Mesendoderm (in vitro differentiated cells): Measurements from ENCODE around the gene ANO9.
"Not testable (repeated sequence)": the region's sequence is repeated elsewhere in the genome, so short reads cannot be mapped to it uniquely, and the experiment has no call there.

Experiments
- DNase-seq: peaks from one replicate; pipeline ENCODE4 v3.0.0; 2013
- H2AK5ac ChIP-seq: 2 replicates; pipeline ENCODE4 v1.6.1; 2013; ENCODE audit warnings: low read length, inconsistent platforms
- H2BK120ac ChIP-seq: 2 replicates; pipeline ENCODE4 v1.6.1; 2013; ENCODE audit warnings: low read depth, mild to moderate bottlenecking, low read length, moderate library complexity, mixed read lengths
- H2BK15ac ChIP-seq: replicated peaks from 2 replicates; pipeline ENCODE4 v1.6.1; 2013; ENCODE audit warnings: low read depth, mild to moderate bottlenecking, moderate library complexity
- H2BK5ac ChIP-seq: 2 replicates; pipeline ENCODE4 v1.6.1; 2013; ENCODE audit warnings: low read length, inconsistent platforms
- H3K18ac ChIP-seq: 2 replicates; pipeline ENCODE4 v1.6.1; 2013; ENCODE audit warnings: mild to moderate bottlenecking, low read length, mixed read lengths
- H3K23ac ChIP-seq: one replicate; pipeline ENCODE4 v1.6.1; 2013; ENCODE audit warnings: low read length
- H3K27ac ChIP-seq: 2 replicates; pipeline ENCODE4 v1.5.1; 2013; ENCODE audit warnings: low read depth, mild to moderate bottlenecking, inconsistent platforms, low read length, moderate library complexity
- H3K27me3 ChIP-seq: 2 replicates; pipeline ENCODE4 v1.6.1; 2013; ENCODE audit warnings: low read length, control low read depth, mild to moderate bottlenecking, inconsistent platforms; ENCODE audit not compliant: insufficient read depth, poor library complexity
- H3K36me3 ChIP-seq: 2 replicates; pipeline ENCODE4 v1.6.1; 2013; ENCODE audit warnings: low read length, inconsistent platforms; ENCODE audit not compliant: control insufficient read depth, insufficient read depth
- H3K4ac ChIP-seq: one replicate; pipeline ENCODE4 v1.6.1; 2013; ENCODE audit warnings: low read depth, mild to moderate bottlenecking, low read length, moderate library complexity
- H3K4me1 ChIP-seq: 2 replicates; pipeline ENCODE4 v1.6.1; 2013; ENCODE audit warnings: low read depth, low read length, inconsistent platforms; ENCODE audit not compliant: control insufficient read depth
- H3K4me2 ChIP-seq: 2 replicates; pipeline ENCODE4 v1.6.1; 2013; ENCODE audit warnings: low read length
- H3K4me3 ChIP-seq: 2 replicates; pipeline ENCODE4 v1.5.1; 2013; ENCODE audit warnings: mild to moderate bottlenecking, low read length
- H3K56ac ChIP-seq: one replicate; pipeline ENCODE4 v1.6.1; 2013; ENCODE audit warnings: low read length
- H3K79me1 ChIP-seq: 2 replicates; pipeline ENCODE4 v1.6.1; 2013; ENCODE audit warnings: low read length, inconsistent platforms
- H3K79me2 ChIP-seq: 2 replicates; pipeline ENCODE4 v1.6.1; 2013; ENCODE audit warnings: mild to moderate bottlenecking, low read length; ENCODE audit not compliant: control insufficient read depth, insufficient read depth
- H3K9ac ChIP-seq: 2 replicates; pipeline ENCODE4 v1.6.1; 2013; ENCODE audit warnings: low read length, inconsistent platforms
- H4K5ac ChIP-seq: one replicate; pipeline ENCODE4 v1.6.1; 2013; ENCODE audit warnings: low read length
- H4K8ac ChIP-seq: one replicate; pipeline ENCODE4 v1.6.1; 2013; ENCODE audit warnings: low read depth, mild to moderate bottlenecking, control low read depth, low read length, moderate library complexity
- WGBS: extraction: QIAGEN DNeasy Blood & Tissue Kit; methylation state at CpG from one replicate; pipeline ENCODE4 v1.1.7; 2013; ENCODE audit warnings: low lambda C conversion rate, missing lambda C conversion rate; ENCODE audit not compliant: insufficient coverage; ENCODE audit errors: extremely low coverage; 5-methylcytosine and 5-hydroxymethylcytosine counted together

Gene ANO9

GRCh38 chr11:391117-392017 is 50.4 kb downstream of the ANO9 start:
- Histone ChIP-seq H3K9ac (no peak overlapping the region), H3K56ac (no peak overlapping the region), H3K36me3 (no peaks in the 10 kb centered on the region), H2AK5ac (no peak overlapping the region), H4K8ac (no peak overlapping the region), H4K5ac (no peak overlapping the region), H3K4me1 (peaks cover 4% of the 10 kb centered on the region), H3K4me2 (no peak overlapping the region), H2BK15ac (no peak overlapping the region), H3K4ac (no peak overlapping the region), H3K18ac (no peak overlapping the region), H2BK5ac (no peak overlapping the region), H3K23ac (no peak overlapping the region), H3K79me1 (no peaks in the 10 kb centered on the region), H3K4me3 (no peak overlapping the region), H2BK120ac (no peak overlapping the region), H3K27me3 (no peaks in the 10 kb centered on the region), H3K79me2 (no peaks in the 10 kb centered on the region), H3K27ac (no peak overlapping the region)
- DNase-seq = no peak
- WGBS = no CpG with 5 or more reads among the region's 38 CpGs

- no peaks in the 10 kb centered on the region for H3K27me3 ChIP-seq
- H2BK5ac ChIP-seq = no peak overlapping the region
- no peak overlapping the region for H3K4ac ChIP-seq
- no peak overlapping the region for H3K27ac ChIP-seq
- WGBS = no CpG with 5 or more reads among the region's 11 CpGs
- no peak overlapping the region for H3K18ac ChIP-seq
- peak; percentile 75 for DNase-seq
- no peak overlapping the region for H3K4me3 ChIP-seq
- no peak overlapping the region for H3K56ac ChIP-seq
- H2AK5ac ChIP-seq = no peak overlapping the region
- H3K23ac ChIP-seq = no peak overlapping the region
- H3K9ac ChIP-seq = no peak overlapping the region
- H2BK15ac ChIP-seq = no peak overlapping the region
- peaks cover 4% of the 10 kb centered on the region for H3K4me1 ChIP-seq
- no peaks in the 10 kb centered on the region for H3K36me3 ChIP-seq
- H3K4me2 ChIP-seq = no peak overlapping the region
- H4K5ac ChIP-seq = no peak overlapping the region
- H4K8ac ChIP-seq = no peak overlapping the region
- H3K79me1 ChIP-seq = no peaks in the 10 kb centered on the region
- no peaks in the 10 kb centered on the region for H3K79me2 ChIP-seq
- H2BK120ac ChIP-seq = no peak overlapping the region
Observed at GRCh38 chr11:390175-390574, 51.6 kb downstream of the ANO9 start.

- H3K18ac ChIP-seq, H3K56ac ChIP-seq, H2BK120ac ChIP-seq, H3K4ac ChIP-seq, H3K4me3 ChIP-seq, H2AK5ac ChIP-seq, H2BK15ac ChIP-seq, H3K79me1 ChIP-seq, DNase-seq, H2BK5ac ChIP-seq, H3K27ac ChIP-seq, H3K79me2 ChIP-seq, H3K36me3 ChIP-seq, H3K9ac ChIP-seq, H3K4me2 ChIP-seq, H3K27me3 ChIP-seq, H3K23ac ChIP-seq, H4K5ac ChIP-seq, H4K8ac ChIP-seq, H3K4me1 ChIP-seq: not testable (repeated sequence)
- no CpG with 5 or more reads among the region's 17 CpGs for WGBS
Observed at GRCh38 chr11:389369-389768, 52.4 kb downstream of the ANO9 start.

- no peak overlapping the region for H2BK5ac ChIP-seq
- no peak overlapping the region for H4K8ac ChIP-seq
- H3K4me3 ChIP-seq = no peak overlapping the region
- H2BK15ac ChIP-seq = no peak overlapping the region
- no peaks in the 10 kb centered on the region for H3K4me1 ChIP-seq
- no peak overlapping the region for H3K18ac ChIP-seq
- no peaks in the 10 kb centered on the region for H3K36me3 ChIP-seq
- H3K27me3 ChIP-seq = no peaks in the 10 kb centered on the region
- no peak overlapping the region for H3K27ac ChIP-seq
- no peak overlapping the region for H4K5ac ChIP-seq
- H2AK5ac ChIP-seq = no peak overlapping the region
- no peak overlapping the region for H3K9ac ChIP-seq
- no peak overlapping the region for H3K56ac ChIP-seq
- H3K23ac ChIP-seq = no peak overlapping the region
- WGBS = no CpG with 5 or more reads among the region's 4 CpGs
- no peak overlapping the region for H3K4ac ChIP-seq
- no peaks in the 10 kb centered on the region for H3K79me2 ChIP-seq
- DNase-seq = no peak
- H3K4me2 ChIP-seq = no peak overlapping the region
- H2BK120ac ChIP-seq = no peak overlapping the region
- H3K79me1 ChIP-seq = no peaks in the 10 kb centered on the region
Observed at GRCh38 chr11:387193-387793, 54.5 kb downstream of the ANO9 start.

- Histone ChIP-seq H3K4ac (no peak overlapping the region), H3K79me2 (no peaks in the 10 kb centered on the region), H2BK120ac (no peak overlapping the region), H4K8ac (no peak overlapping the region), H3K4me3 (no peak overlapping the region), H3K27ac (no peak overlapping the region), H3K4me1 (no peaks in the 10 kb centered on the region), H3K56ac (no peak overlapping the region), H4K5ac (no peak overlapping the region), H2BK5ac (no peak overlapping the region), H3K27me3 (no peaks in the 10 kb centered on the region), H2AK5ac (no peak overlapping the region), H3K79me1 (no peaks in the 10 kb centered on the region), H3K36me3 (no peaks in the 10 kb centered on the region), H3K4me2 (no peak overlapping the region), H3K23ac (no peak overlapping the region), H3K18ac (no peak overlapping the region), H3K9ac (no peak overlapping the region), H2BK15ac (no peak overlapping the region)
- no CpG with 5 or more reads among the region's 6 CpGs for WGBS
- peak; percentile 45 for DNase-seq
Observed at GRCh38 chr11:386483-386882, 55.3 kb downstream of the ANO9 start.
